Fibroblast of skin of right quadriceps (primary cell): ENCODE results near the gene HOXB2.
A peak's percentile ranks its signal among the peaks of the same experiment; 100 is the strongest.

Experiments used
- DNase-seq: peaks from one replicate; pipeline ENCODE4 v3.0.0-alpha.2; 2013

Gene HOXB2

DNA sequence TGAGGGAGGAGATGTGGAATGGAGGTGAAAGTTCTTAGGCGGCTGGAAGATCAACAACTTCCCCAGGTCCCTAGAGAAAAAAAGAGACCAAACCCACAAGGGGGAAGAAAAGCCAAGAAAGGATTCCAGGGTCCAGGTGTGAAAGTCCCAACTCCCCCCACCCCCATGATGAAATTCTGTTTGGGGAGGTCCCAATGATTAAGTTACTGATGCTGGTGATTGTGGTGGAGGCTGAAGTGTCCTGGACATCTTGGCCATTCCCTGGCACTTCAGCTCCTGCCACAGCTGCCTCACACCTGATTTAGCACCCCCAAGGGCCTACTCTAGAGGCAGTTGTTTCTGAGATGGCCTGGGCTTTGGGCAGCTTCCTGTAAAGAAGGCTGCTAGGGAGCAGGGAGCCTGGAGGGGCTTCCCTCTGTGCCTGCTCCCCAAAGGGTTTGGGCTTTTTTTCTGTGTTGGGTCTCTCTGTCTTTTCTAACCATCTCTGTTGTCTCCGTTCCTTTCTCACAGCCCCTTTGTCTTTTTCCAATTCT lies 20.2 kb upstream of the HOXB2 start:
- DNase-seq: no peak

DNA sequence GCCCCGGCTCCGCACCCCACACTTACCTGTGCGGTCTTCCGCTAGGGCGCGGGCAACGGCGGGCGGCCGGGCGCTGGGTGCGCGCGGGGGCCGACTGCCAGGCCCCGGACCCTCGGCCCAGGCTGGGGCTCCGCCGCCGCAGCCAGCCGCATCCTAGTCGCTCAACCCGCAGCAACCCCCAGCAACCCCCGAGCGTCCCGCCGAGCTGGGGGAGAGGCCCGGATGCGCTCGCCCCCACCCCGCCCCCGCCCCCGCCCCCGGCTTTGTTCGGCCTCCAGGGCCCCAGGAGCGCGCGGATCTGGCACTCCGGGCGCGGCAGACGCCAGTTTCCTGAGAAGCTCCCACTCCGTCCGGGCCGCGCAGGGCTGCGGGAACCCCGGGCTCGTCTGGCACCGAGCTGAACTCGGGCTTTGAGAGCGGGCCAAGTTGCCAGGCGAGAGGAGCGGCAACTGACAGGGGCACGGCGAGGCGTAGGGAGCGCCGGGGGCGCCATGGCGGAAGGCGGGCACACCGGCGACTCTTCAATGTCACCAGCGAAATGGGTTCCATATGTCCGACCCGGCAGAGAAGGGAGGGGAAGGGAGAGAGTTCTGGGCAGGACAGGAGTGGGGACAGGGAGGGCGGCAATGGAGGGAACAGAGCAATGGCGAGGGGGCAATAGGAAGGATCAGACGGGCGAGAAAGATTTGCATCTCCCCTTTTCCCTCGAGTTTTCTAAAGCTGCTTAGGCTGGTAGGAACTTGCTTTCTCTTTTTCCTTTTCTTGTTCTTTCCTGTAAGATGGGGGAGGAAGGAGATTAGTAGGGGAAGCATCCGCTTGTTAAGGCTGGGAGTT lies 19.5 kb upstream of the HOXB2 start:
- DNase-seq: no peak

DNA sequence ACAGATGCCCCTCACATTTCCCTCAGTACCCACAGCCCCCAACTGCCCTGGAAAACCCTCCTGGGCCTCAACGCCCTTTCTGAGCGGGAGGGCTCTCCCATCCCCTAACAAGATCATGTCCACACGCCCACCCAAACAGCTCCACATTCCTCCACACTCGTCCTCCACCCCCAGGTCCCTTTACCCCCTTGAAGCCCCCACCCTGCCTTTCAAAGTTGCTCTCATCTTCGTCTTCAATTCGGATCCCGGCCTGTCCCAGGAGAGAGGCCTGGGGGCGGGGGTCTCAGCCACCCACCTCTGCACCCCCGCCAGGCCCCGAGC lies 18.9 kb upstream of the HOXB2 start:
- no peak for DNase-seq

DNA sequence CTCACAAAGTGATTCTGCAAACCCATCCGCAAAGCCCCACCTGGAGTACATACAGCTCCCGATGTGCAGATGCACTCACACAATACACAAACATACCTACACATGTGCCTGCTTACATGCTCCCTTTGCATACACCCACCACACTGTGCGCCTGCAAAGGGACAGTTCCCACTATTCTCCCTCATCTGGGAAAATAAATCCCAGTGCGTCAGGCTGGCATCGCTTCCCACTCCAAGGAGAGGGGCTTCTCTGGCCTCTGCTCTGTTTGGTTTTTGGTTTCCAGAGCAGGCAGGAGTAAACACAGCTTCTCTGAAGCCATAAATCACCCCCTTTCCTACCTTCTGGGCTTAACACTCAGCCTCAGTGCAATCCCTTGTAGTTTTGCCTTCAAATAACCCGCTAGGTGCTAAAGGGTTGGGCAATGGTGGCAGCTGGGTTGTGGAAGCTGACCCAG lies 18.5 kb upstream of the HOXB2 start:
- no peak for DNase-seq

DNA sequence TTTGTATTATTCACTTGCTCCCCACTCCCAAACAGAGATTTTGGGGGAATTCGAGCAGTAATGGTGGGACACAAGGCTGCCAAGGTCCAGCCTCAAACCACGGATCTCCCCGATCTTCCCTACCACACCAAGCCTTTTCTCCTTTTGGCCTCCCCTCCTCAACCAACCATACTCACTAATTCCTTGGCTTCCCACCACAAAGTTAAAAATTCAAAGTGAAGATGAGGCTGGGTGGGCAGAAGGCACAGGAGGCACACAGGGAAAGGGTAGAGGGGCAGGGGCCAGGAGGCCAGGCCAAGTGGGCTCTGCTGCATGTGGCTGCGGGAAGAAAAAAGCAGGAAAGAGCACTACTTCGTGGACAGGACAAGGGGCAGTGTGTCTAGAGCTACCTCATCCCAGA lies 18.0 kb upstream of the HOXB2 start:
- DNase-seq: no peak

DNA sequence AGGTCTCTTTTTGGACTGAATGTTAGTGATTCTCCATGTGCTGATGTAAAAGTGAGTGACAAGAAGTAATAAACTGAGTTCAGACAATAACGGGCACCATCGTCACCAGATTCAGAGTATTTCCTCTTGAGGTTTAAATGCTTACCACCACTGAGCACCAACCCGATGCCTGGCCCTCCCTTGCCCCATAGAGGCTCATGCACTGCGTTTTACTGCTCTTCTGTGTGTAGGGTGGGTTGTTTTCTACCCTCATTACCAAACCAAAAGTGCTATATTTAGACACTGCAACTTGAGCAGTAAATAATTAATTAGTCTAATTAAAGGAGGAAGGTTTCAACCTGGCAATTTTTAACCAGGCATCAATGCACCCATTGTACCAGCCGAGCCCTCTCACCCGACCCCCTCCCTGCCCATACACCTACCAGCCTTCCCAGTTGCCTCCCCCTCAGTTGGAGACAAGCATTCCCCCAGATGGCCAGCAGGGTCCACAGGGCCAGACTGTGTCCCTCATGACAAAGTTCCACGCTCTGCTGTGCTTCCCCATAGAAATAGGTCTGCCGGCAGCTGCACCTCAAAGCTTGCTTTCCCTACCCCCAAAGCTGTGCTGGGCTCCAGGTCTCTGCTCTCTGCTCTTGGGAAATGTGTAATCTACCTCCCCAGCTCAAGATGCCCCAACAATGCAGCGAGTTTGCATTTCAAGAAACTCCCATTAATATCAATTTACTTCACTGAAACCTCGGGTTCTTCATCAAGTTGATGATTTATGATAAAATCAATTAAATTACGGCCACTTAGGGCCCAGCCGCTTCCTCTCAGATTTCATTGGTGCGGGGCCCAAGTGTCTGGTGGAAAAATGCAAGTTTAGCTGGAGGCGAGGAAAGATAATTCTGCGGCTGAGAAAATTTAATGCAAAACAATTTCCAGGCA lies 17.2 kb upstream of the HOXB2 start:
- peak; percentile 80 for DNase-seq

DNA sequence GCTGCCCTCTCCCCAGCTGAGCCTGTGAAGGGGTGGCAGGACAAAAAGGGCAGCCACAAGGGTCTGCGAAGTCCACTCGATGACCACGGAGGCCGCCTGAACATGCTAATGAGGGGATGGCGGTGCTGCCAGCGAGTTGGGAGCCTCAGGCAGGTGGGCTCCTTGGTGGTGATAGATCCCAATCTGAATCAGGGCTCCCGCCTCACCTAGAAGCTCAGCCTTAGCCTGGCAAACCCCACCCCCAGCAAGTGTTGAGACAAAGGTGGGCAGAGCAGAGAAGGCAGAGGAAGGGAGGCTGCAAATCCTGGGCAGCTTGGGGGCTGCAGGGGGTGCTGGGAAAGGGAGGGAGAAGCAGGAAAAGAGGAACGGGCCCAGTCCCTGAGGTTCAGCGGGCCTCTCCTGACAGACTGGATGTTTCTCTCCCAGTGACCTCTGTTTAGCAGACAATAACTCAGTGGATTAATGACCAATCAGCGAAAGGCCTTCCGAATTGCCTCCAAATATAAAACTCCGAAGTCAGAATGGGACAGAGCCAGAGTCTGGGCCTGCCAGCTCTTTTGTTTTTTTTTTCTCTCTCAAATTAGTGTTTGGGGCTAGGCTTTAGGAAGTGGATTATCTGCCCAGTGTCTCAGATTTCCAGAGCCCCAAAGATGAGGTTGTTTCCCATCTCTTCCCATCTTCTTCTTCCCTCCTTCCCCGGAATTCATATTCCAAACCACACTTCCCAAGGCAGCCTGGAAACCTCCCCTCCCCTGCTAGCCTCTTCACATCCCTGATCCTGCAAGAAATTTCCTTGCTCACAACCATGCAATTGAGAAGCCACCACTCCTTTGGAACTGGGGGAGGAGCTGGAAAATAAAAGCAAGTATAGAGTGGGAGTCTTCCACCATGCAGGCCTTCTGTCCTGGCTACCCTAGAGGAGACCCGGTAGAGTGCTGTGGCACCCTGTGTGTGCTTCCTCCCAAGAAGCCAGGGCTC lies 15.2 kb upstream of the HOXB2 start:
- no peak for DNase-seq

DNA sequence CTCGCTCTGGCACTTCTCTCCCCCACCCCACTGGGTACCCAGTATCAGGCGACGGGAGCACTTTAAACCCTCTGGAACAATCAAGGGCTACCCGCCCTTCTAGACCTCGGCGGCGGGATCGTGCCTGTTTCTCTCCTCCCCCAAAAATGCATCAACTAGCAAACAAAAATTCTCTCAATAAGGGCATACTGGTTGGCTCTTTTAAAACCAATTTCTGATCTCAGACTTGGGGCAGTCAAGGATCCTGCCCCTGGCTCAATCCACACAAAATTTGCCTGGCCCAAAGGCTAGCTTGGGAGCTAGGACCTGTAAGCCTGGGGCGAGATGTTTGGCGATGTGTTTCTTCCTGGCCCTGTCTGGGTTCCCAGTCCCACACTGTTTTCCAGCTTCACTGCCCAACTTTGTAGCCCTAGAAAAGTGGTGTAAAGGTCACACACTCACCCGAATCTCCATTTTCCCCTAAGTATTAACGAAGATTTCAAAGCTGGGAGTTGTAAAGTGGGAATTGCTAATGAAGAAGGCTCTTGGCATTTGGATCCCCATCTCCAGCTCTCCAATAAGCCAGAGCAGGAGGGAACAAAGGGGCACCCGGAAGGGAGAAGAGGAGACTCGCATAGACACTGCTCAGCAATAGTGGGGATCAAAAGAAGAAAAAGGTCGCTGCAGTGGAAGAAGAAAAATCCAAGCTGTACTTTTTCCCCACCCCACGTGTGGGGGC lies 14.4 kb upstream of the HOXB2 start:
- DNase-seq: no peak

DNA sequence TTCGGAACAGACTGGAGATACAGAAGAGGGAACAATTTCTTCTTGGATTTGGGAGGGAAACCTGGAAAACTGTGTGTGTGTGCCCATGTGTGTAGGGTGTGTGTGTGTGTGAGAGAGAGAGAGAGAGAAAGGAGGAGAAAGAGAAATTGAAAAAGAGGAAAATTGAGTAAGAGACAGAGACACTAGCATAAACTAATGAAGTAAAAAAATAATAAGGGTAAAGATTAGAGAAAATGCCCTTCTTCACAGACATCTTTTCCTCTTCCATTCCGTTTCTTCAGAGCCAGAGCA lies 13.9 kb upstream of the HOXB2 start:
- no peak for DNase-seq

DNA sequence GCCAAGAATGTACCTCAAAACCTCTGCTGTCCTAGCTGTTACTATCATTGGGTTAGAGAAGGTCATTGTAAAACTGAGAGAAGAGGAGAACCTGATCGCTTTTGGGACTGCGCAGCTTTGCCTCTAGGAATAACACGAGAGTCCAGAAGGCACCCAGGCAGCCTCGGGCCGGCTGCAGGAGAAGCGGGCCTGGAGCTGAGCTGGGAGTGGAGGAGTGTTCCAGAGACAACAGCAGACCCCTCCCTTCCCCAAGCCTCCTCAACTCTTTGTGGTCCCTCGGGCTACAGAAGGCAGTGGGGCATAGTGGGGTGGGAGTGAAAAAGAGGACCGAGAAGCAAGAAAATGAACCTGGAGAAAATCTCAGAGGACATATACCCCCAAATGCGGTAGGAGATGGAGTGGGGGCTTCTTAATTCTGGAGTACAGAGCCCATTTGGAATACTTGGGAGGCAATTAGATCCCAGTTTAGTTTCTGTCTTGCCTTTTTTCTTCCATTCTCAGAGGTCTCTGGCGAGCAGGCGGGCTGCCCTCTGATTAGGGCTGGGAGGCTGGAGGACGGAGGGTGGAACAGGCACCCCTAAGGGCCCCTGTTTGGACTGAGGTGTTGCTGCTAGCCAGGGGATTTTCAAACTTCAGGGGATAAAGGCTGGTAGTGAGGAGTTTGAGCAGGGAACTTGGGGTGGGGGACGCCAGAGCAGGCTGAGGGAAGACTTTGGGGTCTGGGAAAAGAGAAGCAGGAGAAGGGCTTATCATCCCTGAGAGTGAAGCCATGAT lies 13.3 kb upstream of the HOXB2 start:
- DNase-seq: no peak

DNA sequence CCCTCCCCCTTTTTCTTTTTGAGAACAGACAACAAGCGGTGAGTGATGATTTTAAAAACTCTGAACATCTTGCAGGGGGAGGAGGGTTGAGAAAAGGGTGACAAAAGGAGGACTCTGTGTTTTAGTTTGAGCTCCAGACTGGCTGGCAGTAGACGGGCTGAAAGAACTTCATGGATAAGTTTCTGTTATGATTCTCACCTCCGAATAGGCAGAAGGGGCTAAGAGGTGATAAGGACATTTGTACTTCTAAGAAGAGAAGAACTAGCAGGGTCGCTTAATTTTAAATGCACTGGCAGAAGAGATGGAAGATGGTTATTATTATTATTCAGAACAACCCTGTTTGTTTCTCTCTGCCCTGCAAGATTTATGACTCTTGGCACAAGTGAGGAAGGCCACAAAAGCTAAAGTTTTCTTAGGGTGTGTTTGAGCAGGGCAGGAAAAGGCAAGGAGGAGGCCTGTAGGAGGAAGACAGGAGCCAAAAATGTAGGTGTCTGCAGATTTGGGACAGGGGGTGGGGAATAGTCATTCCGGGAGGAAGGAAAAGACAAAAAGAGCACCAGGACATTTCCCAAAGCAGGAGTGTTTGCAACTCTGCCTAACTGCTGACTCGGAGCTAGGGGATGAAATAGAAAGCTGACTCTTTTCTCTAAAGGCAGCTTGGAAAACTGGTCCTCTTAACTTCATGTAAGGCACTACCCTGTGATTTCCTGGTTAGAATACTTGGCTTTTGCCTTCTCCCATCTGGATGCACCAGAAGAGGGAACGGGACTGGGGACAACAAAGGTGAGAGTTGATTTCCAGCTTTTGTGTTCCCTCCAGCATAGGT lies 11.9 kb upstream of the HOXB2 start:
- DNase-seq: no peak

DNA sequence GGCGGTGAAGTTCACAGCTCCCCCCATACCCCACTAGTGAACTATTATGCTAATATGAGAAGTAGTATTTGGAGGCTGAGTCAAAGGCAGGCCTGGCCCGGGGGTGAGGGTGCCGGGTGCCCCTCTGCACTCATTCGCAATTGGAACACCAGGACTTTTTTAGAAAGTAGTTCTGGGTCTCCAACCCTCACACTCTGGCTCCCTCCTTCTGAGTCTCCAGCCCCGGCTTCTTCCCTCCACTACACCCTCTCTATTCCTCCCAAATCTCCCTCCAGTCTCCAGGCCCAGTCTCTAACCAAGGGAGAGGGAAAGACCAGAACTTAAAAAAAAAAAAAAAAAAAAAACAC lies 11.3 kb upstream of the HOXB2 start:
- no peak for DNase-seq

DNA sequence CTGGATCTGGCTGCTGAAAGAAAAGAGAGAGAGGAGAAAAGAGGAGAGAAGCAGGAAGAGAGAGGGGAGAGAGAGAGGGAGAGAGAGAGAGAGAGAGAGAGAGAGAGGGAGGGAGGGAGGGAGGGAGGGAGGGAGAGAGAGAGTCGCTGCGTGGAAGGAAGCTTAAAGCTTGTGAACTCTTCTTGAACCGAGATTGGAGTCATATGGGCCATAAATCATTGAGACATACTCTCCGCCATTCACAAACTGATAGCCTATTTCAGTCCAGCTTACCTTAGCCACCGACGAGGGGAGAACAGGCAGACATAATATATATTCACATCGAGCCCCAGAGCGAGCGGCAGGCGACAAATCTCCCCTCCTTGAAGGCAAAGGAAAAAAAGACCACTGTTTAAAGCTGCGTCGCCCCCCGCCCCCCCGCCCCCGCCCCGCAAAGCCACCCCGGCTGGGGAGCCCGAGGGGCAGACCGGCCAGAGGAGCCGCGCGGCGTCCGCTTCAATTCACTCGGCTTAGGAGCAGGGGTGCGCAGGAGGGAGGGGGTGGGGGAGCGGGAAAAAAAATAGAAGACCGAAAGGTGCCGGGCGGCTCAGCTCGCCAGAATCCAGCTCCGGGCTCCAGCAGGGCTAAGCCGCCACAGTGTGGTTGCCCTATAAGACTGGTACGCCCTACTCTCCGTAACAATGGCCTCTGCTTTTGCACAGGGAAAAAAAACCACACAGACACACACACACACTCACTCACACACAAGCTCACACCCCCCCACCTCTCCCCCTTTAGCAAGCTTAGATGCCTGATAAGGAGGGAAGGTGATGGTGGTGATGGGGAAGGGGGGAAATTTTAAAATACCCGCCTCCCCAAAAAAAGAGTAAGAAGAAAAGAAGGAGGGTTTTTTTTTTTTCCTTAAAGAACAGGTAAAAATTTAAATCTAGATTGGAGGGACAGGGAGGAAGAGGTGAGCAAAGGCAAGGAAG lies 10.6 kb upstream of the HOXB2 start:
- peak; percentile 96 for DNase-seq

DNA sequence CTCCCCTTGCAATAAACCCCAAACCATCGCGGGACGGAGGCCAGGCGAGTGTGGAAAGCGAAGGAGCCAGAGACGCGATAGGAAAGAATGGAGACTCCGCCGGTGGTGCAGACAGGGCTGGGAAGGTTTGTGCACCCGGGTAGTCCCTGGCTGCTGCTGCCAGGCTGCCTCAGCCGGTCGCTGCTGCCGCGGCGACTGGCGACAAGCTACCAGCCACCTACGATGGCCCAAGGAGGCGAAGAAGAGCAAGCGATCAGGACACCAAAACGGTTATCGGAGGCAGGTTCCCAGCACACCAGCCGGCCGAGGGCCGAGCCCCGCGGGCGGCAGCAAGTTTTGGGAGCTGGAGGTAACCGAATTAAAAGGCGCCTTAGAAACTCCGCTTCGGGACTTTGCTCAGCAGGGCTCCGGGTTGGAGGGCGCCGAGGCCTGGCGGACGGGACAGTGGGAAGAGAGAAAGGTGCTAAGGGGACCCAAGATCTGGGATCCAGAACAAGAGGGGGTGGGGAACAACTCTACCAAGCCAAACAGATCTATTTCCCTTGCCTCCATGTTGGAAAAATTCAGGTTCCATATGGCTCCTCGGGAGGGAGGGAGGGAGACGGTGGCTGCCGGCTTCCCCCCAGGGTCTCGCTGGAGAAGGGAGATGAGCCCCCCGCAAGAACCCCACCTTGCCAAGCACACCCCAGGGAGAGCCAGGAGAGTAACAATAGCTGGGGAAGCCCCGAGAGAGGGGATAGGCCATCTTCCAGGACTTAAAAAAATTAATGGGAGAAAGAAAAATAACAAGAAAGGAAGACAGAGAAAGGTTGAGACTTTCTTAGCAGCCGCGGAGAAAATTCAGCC lies 9.7 kb upstream of the HOXB2 start:
- no peak for DNase-seq

DNA sequence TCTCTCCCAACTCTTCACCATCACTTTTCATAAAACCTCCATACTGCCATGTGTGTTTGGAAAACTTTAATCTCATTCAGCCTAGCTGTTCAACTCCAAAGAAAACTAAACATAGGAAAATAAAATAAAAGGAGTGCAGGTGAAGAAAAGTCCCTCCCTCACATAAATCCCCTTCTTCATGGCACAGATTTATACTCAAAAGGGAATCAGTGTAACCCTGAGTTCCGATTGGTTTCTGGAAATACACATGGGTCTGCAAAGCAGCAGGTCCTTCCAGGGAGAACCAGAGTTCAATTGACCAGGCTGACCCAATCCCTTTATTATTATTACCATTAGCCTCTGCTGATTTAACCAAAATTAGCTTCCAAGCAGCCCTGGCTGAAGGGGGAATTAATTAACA lies 8.9 kb upstream of the HOXB2 start:
- DNase-seq: no peak

DNA sequence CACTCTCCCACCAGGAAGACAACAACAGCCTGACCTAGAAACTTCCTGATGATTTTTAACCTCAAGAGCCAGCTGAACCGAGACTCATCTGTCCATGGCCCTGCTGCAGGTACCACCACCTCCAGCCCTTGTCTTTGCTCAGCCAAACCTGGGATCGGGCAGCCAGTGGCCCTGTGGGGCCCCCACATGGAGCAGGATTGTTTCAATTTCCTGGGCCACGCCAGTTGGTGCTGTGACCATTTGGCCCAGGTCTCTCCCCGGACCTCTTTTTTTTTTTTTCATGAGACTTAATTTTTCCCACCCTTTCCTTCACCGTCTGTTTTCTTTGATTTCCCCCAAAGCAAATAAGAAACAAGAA lies 8.3 kb upstream of the HOXB2 start:
- DNase-seq: no peak

DNA sequence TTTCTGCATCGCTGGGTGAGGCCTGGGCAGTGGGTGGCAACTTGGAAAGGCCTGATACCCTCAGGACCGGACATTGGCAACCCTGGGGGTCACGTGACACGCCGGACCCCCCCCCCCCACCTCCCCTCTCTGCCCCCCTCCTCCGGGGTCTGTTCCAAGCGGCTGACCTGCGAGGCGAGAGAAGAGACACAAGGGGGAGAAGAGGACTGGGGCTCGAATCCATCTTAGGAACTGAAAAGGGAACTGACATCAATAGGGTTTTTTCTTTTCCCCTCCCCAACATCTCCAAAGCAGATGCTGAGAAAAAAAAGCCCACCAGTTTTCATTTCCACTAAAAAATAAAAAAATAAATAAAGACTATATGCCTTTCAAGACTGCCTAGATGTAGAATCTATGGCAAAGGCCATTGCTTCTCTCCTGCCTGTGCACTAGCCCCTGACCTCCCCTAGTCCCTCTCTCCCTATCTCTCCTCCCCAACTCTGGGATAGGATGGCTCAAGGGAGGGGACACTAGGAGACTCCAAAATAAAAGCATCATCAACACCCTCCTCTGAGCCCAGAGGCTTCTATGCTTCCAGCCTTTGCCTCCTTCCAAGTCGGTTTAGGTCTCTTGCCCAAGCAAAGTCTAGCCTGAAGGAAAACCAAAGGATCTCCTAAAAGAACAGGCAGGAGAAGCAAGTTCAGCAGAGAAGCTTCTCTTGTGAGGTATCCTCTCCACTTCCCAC lies 7.7 kb upstream of the HOXB2 start:
- no peak for DNase-seq
